ENCODE results near the gene TMEM163.
A peak's percentile ranks its signal among the peaks of the same experiment; 100 is the strongest.
"Not testable (repeated sequence)": the region's sequence is repeated elsewhere in the genome, so short reads cannot be mapped to it uniquely, and the experiment has no call there.

TMEM163 gene

GRCh38 chr2:134665727-134666506 is 52.9 kb downstream of the TMEM163 start:
- DNase-seq (ENCODE audit: low spot score): no peak

- DNase-seq (ENCODE audit: low spot score): no peak
Measured at GRCh38 chr2:134663451-134664450, 55.0 kb downstream of the TMEM163 start.

- DNase-seq (ENCODE audit: low spot score): no peak
Measured at GRCh38 chr2:134662751-134663150, 56.0 kb downstream of the TMEM163 start.

GRCh38 chr2:134660626-134661402 is 58.0 kb downstream of the TMEM163 start:
- DNase-seq (ENCODE audit: low spot score): no peak

GRCh38 chr2:134659724-134660123 is 59.1 kb downstream of the TMEM163 start:
- DNase-seq (ENCODE audit: low spot score): no peak

- peak; percentile 46 for DNase-seq (ENCODE audit: low spot score)
Measured at GRCh38 chr2:134657650-134658250, 61.0 kb downstream of the TMEM163 start.

GRCh38 chr2:134656391-134656790 is 62.4 kb downstream of the TMEM163 start:
- not testable (repeated sequence) for DNase-seq (ENCODE audit: low spot score)

GRCh38 chr2:134648586-134648985 is 70.2 kb downstream of the TMEM163 start:
- DNase-seq (ENCODE audit: low spot score): no peak

- DNase-seq (ENCODE audit: low spot score): no peak
Measured at GRCh38 chr2:134647607-134648256, 71.1 kb downstream of the TMEM163 start.

GRCh38 chr2:134642938-134643337 is 75.9 kb downstream of the TMEM163 start:
- DNase-seq (ENCODE audit: low spot score): no peak

GRCh38 chr2:134640494-134640893 is 78.3 kb downstream of the TMEM163 start:
- no peak for DNase-seq (ENCODE audit: low spot score)

- no peak for DNase-seq (ENCODE audit: low spot score)
Measured at GRCh38 chr2:134639265-134639664, 79.5 kb downstream of the TMEM163 start.

- DNase-seq (ENCODE audit: low spot score): no peak
Measured at GRCh38 chr2:134636714-134637113, 82.1 kb downstream of the TMEM163 start.

- DNase-seq (ENCODE audit: low spot score): no peak
Measured at GRCh38 chr2:134634054-134634753, 84.6 kb downstream of the TMEM163 start.

GRCh38 chr2:134630504-134631159 is 88.2 kb downstream of the TMEM163 start:
- no peak for DNase-seq (ENCODE audit: low spot score)

GRCh38 chr2:134628453-134628852 is 90.3 kb downstream of the TMEM163 start:
- no peak for DNase-seq (ENCODE audit: low spot score)

GRCh38 chr2:134626781-134627180 is 92.0 kb downstream of the TMEM163 start:
- DNase-seq (ENCODE audit: low spot score): no peak

GRCh38 chr2:134625311-134625710 is 93.5 kb downstream of the TMEM163 start:
- no peak for DNase-seq (ENCODE audit: low spot score)

- no peak for DNase-seq (ENCODE audit: low spot score)
Measured at GRCh38 chr2:134623796-134624195, 95.0 kb downstream of the TMEM163 start.

- no peak for DNase-seq (ENCODE audit: low spot score)
Measured at GRCh38 chr2:134623046-134623445, 95.8 kb downstream of the TMEM163 start.

Data from NAMALWA (cell line).